Tibial nerve (tissue), 3 donors: Measurements from ENCODE around the gene PIK3C3.

Experiments used
- CTCF ChIP-seq, 5 experiments: fragments of 200-600 bp in 3 of 5; fragments of 450-650 bp in 2 of 5; sonication (generic) in 3 of 5; IDR thresholded peaks; one replicate each; pipeline ENCODE4 v1.5.1; 2016 to 2019; ENCODE audit warnings: antibody characterized with exemption in 5 of 5, mild to moderate bottlenecking in 3 of 5, moderate library complexity in 2 of 5
- POLR2A ChIP-seq, 2 donors: fragments of 450-650 bp; IDR thresholded peaks; one replicate each; pipeline ENCODE4 v1.6.1; 2017; ENCODE audit warnings: antibody characterized with exemption in 2 of 2, mild to moderate bottlenecking in 2 of 2, moderate library complexity in 2 of 2

GRCh38 chr18:42052122-42052708, 97.2 kb downstream of the PIK3C3 start:
- TF ChIP-seq POLR2A (IDR thresholded peaks at IDR 0.05) (no peak), CTCF (IDR thresholded peaks at IDR 0.05) (peak in 3 of 5 experiments; percentile 16 to 46 (median 28))
